Neural cell (in vitro differentiated cells): ENCODE results near the gene IRF7. TPM values are rescaled to one million over a fixed set of nuclear protein-coding genes. Genes with fewer than 3 reads are reported as not detected.

Source experiments
- H2AFZ ChIP-seq: fragments of 200-600, 300-800 bp; sonication (generic), shearing (Covaris generic); 2 replicates; pipeline ENCODE4 v1.6.0; 2014; ENCODE audit warnings: low read depth, mild to moderate bottlenecking, antibody characterized with exemption, low read length, moderate library complexity
- H3F3A ChIP-seq: fragments of 200-600 bp; shearing (Covaris generic); 2 replicates; pipeline ENCODE4 v1.6.1; 2016; ENCODE audit warnings: mild to moderate bottlenecking, moderate library complexity, mixed read lengths, antibody characterized with exemption, low read length; ENCODE audit not compliant: insufficient read depth, poor library complexity, severe bottlenecking
- H3K27ac ChIP-seq: fragments of 200-600, 300-800 bp; sonication (generic), shearing (Covaris generic); 2 replicates; pipeline ENCODE4 v1.5.1; 2014; ENCODE audit warnings: mild to moderate bottlenecking, low read length, moderate library complexity
- H3K27me3 ChIP-seq: fragments of 300-800, 200-600 bp; sonication (generic), shearing (Covaris generic); 2 replicates; pipeline ENCODE4 v1.6.0; 2014; ENCODE audit warnings: mild to moderate bottlenecking, low read depth, low read length, moderate library complexity; ENCODE audit not compliant: insufficient read depth
- H3K36me3 ChIP-seq: fragments of 300-800, 200-600 bp; sonication (generic), shearing (Covaris generic); 2 replicates; pipeline ENCODE4 v1.5.1; 2014; ENCODE audit warnings: mild to moderate bottlenecking, antibody characterized with exemption, low read length, moderate library complexity; ENCODE audit not compliant: insufficient read depth
- H3K4me2 ChIP-seq: fragments of 300-800, 200-600 bp; sonication (generic), shearing (Covaris generic); 2 replicates; pipeline ENCODE4 v1.6.0; 2014; ENCODE audit warnings: mild to moderate bottlenecking, low read length
- H3K4me3 ChIP-seq: fragments of 300-800, 200-600 bp; sonication (generic), shearing (Covaris generic); 2 replicates; pipeline ENCODE4 v1.5.1; 2014; ENCODE audit warnings: mild to moderate bottlenecking, low read length, moderate library complexity
- H3K79me2 ChIP-seq: fragments of 200-600 bp; shearing (Covaris generic); replicated peaks from 2 replicates; pipeline ENCODE4 v1.6.0; 2014; ENCODE audit warnings: mild to moderate bottlenecking, low read length, moderate library complexity; ENCODE audit not compliant: insufficient read depth
- H3K9ac ChIP-seq: fragments of 300-800, 200-600 bp; sonication (generic), shearing (Covaris generic); 2 replicates; pipeline ENCODE4 v1.6.1; 2016; ENCODE audit warnings: mild to moderate bottlenecking, low read length, mixed read lengths
- H3K9me2 ChIP-seq: fragments of 200-600 bp; shearing (Covaris generic); 2 replicates; pipeline ENCODE4 v1.6.1; 2016; ENCODE audit warnings: mild to moderate bottlenecking, low read length, mixed read lengths; ENCODE audit not compliant: insufficient read depth
- H3K9me3 ChIP-seq: fragments of 200-600, 300-800 bp; sonication (generic), shearing (Covaris generic); 2 replicates; pipeline ENCODE4 v1.6.1; 2016; ENCODE audit warnings: mild to moderate bottlenecking, mixed run types, low read length, moderate library complexity, mixed read lengths
- H4K20me1 ChIP-seq: fragments of 200-600 bp; shearing (Covaris generic); 2 replicates; pipeline ENCODE4 v1.6.1; 2016; ENCODE audit warnings: mild to moderate bottlenecking, mixed run types; ENCODE audit not compliant: insufficient read depth
- CTCF ChIP-seq: fragments of 450-650 bp; IDR thresholded peaks from 2 replicates; pipeline ENCODE4 v1.5.1; 2014; ENCODE audit warnings: antibody characterized with exemption, mild to moderate bottlenecking, moderate library complexity; ENCODE audit not compliant: poor library complexity, severe bottlenecking
- EP300 ChIP-seq: fragments of 450-650 bp; conservative IDR thresholded peaks from 2 replicates; pipeline ENCODE4 v1.6.1; 2014; ENCODE audit warnings: antibody characterized with exemption, mild to moderate bottlenecking, moderate library complexity; ENCODE audit not compliant: poor library complexity, severe bottlenecking
- EZH2 ChIP-seq: fragments of 200-600, 300-800 bp; shearing (Covaris generic), sonication (generic); IDR thresholded peaks from 2 replicates; pipeline ENCODE4 v1.6.1; 2014; ENCODE audit warnings: antibody characterized with exemption, low read length, borderline replicate concordance, mild to moderate bottlenecking; ENCODE audit not compliant: insufficient read depth, poor library complexity, severe bottlenecking
- MXI1 ChIP-seq: fragments of 450-650 bp; conservative IDR thresholded peaks from 2 replicates; pipeline ENCODE4 v1.6.1; 2014; ENCODE audit warnings: antibody characterized with exemption, mild to moderate bottlenecking; ENCODE audit not compliant: poor library complexity, severe bottlenecking
- POLR2AphosphoS5 ChIP-seq: IDR thresholded peaks from 2 replicates; pipeline ENCODE4 v1.6.1; 2012
- REST ChIP-seq: IDR thresholded peaks from 2 replicates; pipeline ENCODE4 v1.6.1; 2012; ENCODE audit warnings: borderline replicate concordance
- SMC3 ChIP-seq: fragments of 450-650 bp; conservative IDR thresholded peaks from 2 replicates; pipeline ENCODE4 v1.6.1; 2014; ENCODE audit warnings: antibody characterized with exemption, mild to moderate bottlenecking, moderate library complexity; ENCODE audit not compliant: poor library complexity
- TAF1 ChIP-seq: IDR thresholded peaks from 2 replicates; pipeline ENCODE4 v1.6.1; 2012; ENCODE audit warnings: low read depth
- polyA plus RNA-seq: library from polyadenylated mRNA; depleted of rRNA; stranded (reverse); fragments of >200 nt; gene quantifications from 2 replicates; pipeline ENCODE4 v1.2.3, GENCODE V29; 2014

The IRF7 gene
- polyA plus RNA-seq, 1 donor from 2014 or later: 1.1 TPM

- TF ChIP-seq EP300 (no peak), SMC3 (no peak), CTCF (no peak), TAF1 (no peak), REST (no peak), MXI1 (no peak), POLR2AphosphoS5 (no peak)
- Histone ChIP-seq H2AFZ (no peak within 1 kb of the TSS), H3K27ac (no peak within 1 kb of the TSS), H3K4me2 (no peak within 1 kb of the TSS), H3K9ac (no peak within 1 kb of the TSS), H3K36me3 (no peaks in the 10 kb centered on the region), H3K9me2 (no peaks in the 10 kb centered on the region), H3F3A (no peaks in the 10 kb centered on the region), H3K9me3 (no peaks in the 10 kb centered on the region), H3K79me2 (no peaks in the 10 kb centered on the region), H3K27me3 (no peaks in the 10 kb centered on the region), H4K20me1 (no peaks in the 10 kb centered on the region), H3K4me3 (no peak within 1 kb of the TSS)
These were observed 9.2 kb upstream of the IRF7 start, which contains the start of gene CDHR5 for GRCh38 chr11:624705-625635. Gene CDHR5, minus strand, starts transcription at chr11:624955. Its CDS starts 53 bp downstream, at chr11:624902.

GRCh38 chr11:623999-624704 lies 8.4 kb upstream of the IRF7 start:
- no peaks in the 10 kb centered on the region for H3K9me2 ChIP-seq
- no peaks in the 10 kb centered on the region for H3K27me3 ChIP-seq
- H2AFZ ChIP-seq: no peak overlapping the region
- H3K4me2 ChIP-seq: no peak overlapping the region
- no peaks in the 10 kb centered on the region for H3K9me3 ChIP-seq
- H3K36me3 ChIP-seq: no peaks in the 10 kb centered on the region
- TF ChIP-seq EZH2: no peak
- TF ChIP-seq POLR2AphosphoS5: no peak
- no peak for TF ChIP-seq REST
- TF ChIP-seq CTCF: no peak
- TF ChIP-seq MXI1: no peak
- no peak overlapping the region for H3K9ac ChIP-seq
- no peaks in the 10 kb centered on the region for H3F3A ChIP-seq
- no peaks in the 10 kb centered on the region for H4K20me1 ChIP-seq
- no peaks in the 10 kb centered on the region for H3K79me2 ChIP-seq
- H3K4me3 ChIP-seq: no peak overlapping the region
- H3K27ac ChIP-seq: no peak overlapping the region
